C4-2B (cell line): ENCODE data around the gene ANAPC16.

Source experiments
- H3K27ac ChIP-seq: fragments of 450-650 bp; 2 replicates; pipeline ENCODE4 v1.5.1; 2017
- CTCF ChIP-seq: fragments of 450-650 bp; conservative IDR thresholded peaks from 2 replicates; pipeline ENCODE4 v1.5.1; 2017; ENCODE audit warnings: mild to moderate bottlenecking
- ZFX ChIP-seq: fragments of 450-650 bp; IDR thresholded peaks from 2 replicates; pipeline ENCODE4 v1.6.1; 2017

ANAPC16 gene

GRCh38 chr10:72215611-72216549, at the start of gene ANAPC16, which contains the start of gene ASCC1:
ANAPC16 (plus strand) TSS chr10:72216012; CDS start chr10:72223915, 7,903 bp downstream.
ASCC1 (minus strand) TSS chr10:72216276; CDS start chr10:72213298, 2,978 bp downstream.
- TF ChIP-seq ZFX (no peak), CTCF (no peak)
- peak within 1 kb of the TSS; percentile 92 for H3K27ac ChIP-seq

- TF ChIP-seq CTCF (no peak), ZFX (no peak)
- H3K27ac ChIP-seq, result no peak overlapping the region
Measured at GRCh38 chr10:72167118-72167517, 48.7 kb upstream of the ANAPC16 start.

DNA sequence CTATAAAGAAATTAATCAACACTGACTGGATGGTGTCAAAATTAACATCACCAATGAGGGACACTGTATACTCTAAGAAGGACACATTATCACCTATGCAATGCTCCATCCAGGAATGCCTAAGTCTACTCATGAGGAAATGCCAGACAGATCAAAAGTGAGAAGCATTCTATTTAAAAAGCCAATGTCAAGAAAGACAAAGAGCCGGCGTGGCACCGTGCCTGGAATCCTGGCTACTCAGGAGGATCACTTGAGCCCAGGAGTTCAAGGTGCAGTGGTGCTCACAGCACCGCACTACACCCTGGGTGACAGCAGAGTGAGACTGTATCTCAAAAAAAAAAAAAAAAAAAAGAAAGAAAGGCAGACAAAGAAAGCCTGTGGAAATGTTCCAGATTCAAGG, 45.5 kb upstream of the ANAPC16 start:
- H3K27ac ChIP-seq, result no peak overlapping the region
- TF ChIP-seq ZFX (no peak), CTCF (no peak)

GRCh38 chr10:72170733-72171132, 45.1 kb upstream of the ANAPC16 start:
- H3K27ac ChIP-seq, result no peak overlapping the region
- TF ChIP-seq CTCF (no peak), ZFX (no peak)

GRCh38 chr10:72171175-72171630, 44.6 kb upstream of the ANAPC16 start:
- TF ChIP-seq CTCF (no peak), ZFX (no peak)
- peak overlapping the region; percentile 41 for H3K27ac ChIP-seq

DNA sequence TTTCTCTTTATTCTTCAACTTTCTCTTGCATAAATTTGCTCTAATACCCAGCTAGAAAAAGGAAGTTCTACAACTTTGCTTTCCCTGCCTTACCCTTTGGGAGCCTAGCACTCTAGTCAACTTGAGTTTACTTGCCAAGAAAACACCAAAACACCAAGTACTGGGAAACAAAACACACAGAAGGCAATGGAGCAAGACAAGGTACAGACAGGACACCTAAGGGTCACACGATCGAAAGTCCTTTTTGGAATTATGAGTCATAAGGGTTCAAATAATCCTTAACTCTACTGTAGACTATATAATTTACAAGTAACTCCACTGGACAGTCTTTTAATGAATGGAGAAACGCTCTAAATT, 42.6 kb upstream of the ANAPC16 start:
- TF ChIP-seq ZFX, result no peak
- TF ChIP-seq CTCF, result no peak
- no peak overlapping the region for H3K27ac ChIP-seq

DNA sequence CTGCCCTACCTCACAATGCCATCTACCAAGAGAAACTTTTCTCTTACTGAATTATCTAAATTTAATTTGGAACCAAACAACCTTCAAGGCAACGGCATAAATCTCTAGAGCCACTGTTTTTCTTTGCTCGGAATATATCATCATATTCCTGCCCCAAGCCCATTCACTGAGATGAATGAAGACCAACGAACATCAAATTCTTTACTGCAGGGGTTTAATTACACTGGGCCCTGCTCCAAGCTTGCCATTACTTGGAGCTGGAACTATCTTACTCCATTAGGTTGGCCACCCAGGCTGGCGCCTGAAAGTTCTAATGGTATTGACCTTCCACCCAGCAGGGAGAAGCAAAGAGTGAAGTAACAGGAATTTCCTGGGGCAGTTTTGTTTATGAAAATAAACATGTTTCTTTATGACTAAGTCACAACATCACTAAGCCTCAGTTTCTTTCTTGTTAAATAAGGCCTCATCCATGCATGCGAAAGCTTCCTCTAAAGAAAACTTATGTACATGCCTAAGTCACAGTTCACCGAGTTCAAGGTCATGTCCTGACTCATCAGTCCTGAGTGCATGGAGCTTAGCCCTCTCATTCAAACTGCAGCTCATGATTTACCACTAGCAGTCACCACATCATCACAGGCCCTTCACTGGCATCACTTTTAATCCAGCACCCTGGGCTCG, 42.1 kb upstream of the ANAPC16 start:
- TF ChIP-seq CTCF (no peak), ZFX (no peak)
- no peak overlapping the region for H3K27ac ChIP-seq
